Psoas muscle (tissue), 8 donors: ENCODE results near the gene ARMC7. TPM values are rescaled to one million over a fixed set of nuclear protein-coding genes. Genes with fewer than 3 reads are reported as not detected.
A peak's percentile ranks its signal among the peaks of the same experiment; 100 is the strongest.
"Not testable (repeated sequence)": the region's sequence is repeated elsewhere in the genome, so short reads cannot be mapped to it uniquely, and the experiment has no call there.

Experiments
- ATAC-seq, 4 donors: fragments of 200-7000 bp; cut with Tn5 transposase; one replicate each; pipeline ENCODE4 v1.9.1; 2020; ENCODE audit warnings: moderate library complexity in 3 of 4, mild to moderate bottlenecking in 2 of 4
- DNase-seq, 2 donors: peaks; one replicate each; pipeline ENCODE4 v3.0.0-alpha.2; 2020
- H3K27ac ChIP-seq: fragments of 200-600 bp; one replicate; pipeline ENCODE4 v1.8.0; 2022
- H3K27me3 ChIP-seq, 3 donors: fragments of 200-600 bp in 1 of 3; one replicate each; pipeline versions ENCODE4 v1.6.1 to v1.8.0; 2013 to 2022; ENCODE audit warnings: low read length in 2 of 3, mild to moderate bottlenecking in 2 of 3, moderate library complexity in 1 of 3; ENCODE audit not compliant: insufficient read depth in 3 of 3
- H3K36me3 ChIP-seq, 2 donors: fragments of 200-600 bp in 1 of 2; one replicate each; pipeline versions ENCODE4 v1.6.1 to v1.8.0; 2013 to 2022; ENCODE audit warnings: low read depth in 1 of 2, mild to moderate bottlenecking in 1 of 2, moderate library complexity in 1 of 2; ENCODE audit not compliant: insufficient read depth in 1 of 2
- H3K4me1 ChIP-seq: fragments of 200-600 bp; one replicate; pipeline ENCODE4 v1.8.0; 2022
- H3K4me3 ChIP-seq: fragments of 200-600 bp; one replicate; pipeline ENCODE4 v1.8.0; 2022; ENCODE audit warnings: mild to moderate bottlenecking
- H3K9me3 ChIP-seq: fragments of 200-600 bp; one replicate; pipeline ENCODE4 v1.8.0; 2022
- CTCF ChIP-seq: fragments of 200-600 bp; IDR thresholded peaks from one replicate; pipeline ENCODE4 v1.8.0; 2022; ENCODE audit warnings: antibody characterized with exemption
- WGBS, 3 donors: extraction: QIAGEN DNeasy Blood & Tissue Kit; methylation state at CpG; one replicate each; pipeline versions ENCODE4 v1.1.6 to v1.1.7; 2013; 5-methylcytosine and 5-hydroxymethylcytosine counted together
- intact Hi-C, 2 donors: fragments of 100-400 bp; cut with DNase I; formaldehyde crosslinking; loops; one replicate each; pipeline versions ENCODE4 v1.11.0 to v1.14.2; 2022
- polyA plus RNA-seq, 3 donors: library from polyadenylated mRNA; stranded (reverse); fragments of 200-250 nt; gene quantifications; one replicate each; pipeline ENCODE4 v1.2.3, GENCODE V29; 2013
- total RNA-seq, 4 donors: library from RNA; stranded (reverse); fragmentation: NEBNext Ultra II Directional in 2 of 4; extraction: Animal tissue kit (Norgen Biotek cat#: 25700) in 2 of 4; gene quantifications; one replicate each; pipeline versions ENCODE4 v1.2.1 to v1.2.4, GENCODE V29; 2021 to 2023
- donor health status: healthy with polysubstance abuse.
- donor health status: DM: no; HTN: no; CAD: no; lungs with moderate emphysema.
- donor health status: Bipolar disorder and iron deficiency.
- donor health status: healthy.
- donor health status: DM: yes; HTN: yes; CAD: no.
- donor health status: DM: no; HTN: no; CAD: no.
- donor health status: DM: no; HTN: no; CAD: no.
- donor health status: DM: yes; HTN: yes; CAD: no.

ARMC7 gene
- total and polyA plus RNA-seq, 7 donors: 2.7 to 7.0 (median 3.9) TPM

- Histone ChIP-seq H3K36me3 (peaks cover 0 to 20% of the 10 kb centered on the region in 2 donors), H3K27ac (peak overlapping the region; percentile 93), H3K4me1 (peaks cover 5% of the 10 kb centered on the region), H3K4me3 (peak overlapping the region; percentile 94), H3K9me3 (no peaks in the 10 kb centered on the region), H3K27me3 (no peaks in the 10 kb centered on the region)
- no peak for DNase-seq
- no peak for TF ChIP-seq CTCF
- no peak for ATAC-seq
- intact Hi-C loops: loop anchor here in 1 of 2 donors (5.0 kb wide), 1 partner anchor 52 kb away; the partner anchor contains the start of gene SUMO2
- WGBS, 3 donors: 68 to 73% (median 71%) methylated on average over 24 of the region's 24 CpGs
Measured at GRCh38 chr17:75130059-75130631, 20.4 kb downstream of the ARMC7 start.

GRCh38 chr17:75130632-75131277 is 21.0 kb downstream of the ARMC7 start:
- no peaks in the 10 kb centered on the region for H3K27me3 ChIP-seq
- peak; percentile 41 for TF ChIP-seq CTCF
- intact Hi-C loops: loop anchor here (1.0 to 5.0 kb wide), 2 partner anchors 16 to 52 kb away; partner anchors contain the start of gene SUMO2 (in 1 of the 2)
- ATAC-seq (peak; percentile 47 to 67 (median 54)), DNase-seq (peak in 1 of 2 donors; percentile 67)
- H3K27ac ChIP-seq: peak overlapping the region; percentile 93
- peak overlapping the region; percentile 94 for H3K4me3 ChIP-seq
- 15 to 21% (median 17%) methylated on average over 23 to 29 of the region's 29 CpGs for WGBS, 3 donors
- H3K4me1 ChIP-seq: peaks cover 5% of the 10 kb centered on the region
- peaks cover 0 to 24% of the 10 kb centered on the region in 2 donors for H3K36me3 ChIP-seq
- H3K9me3 ChIP-seq: no peaks in the 10 kb centered on the region

- TF ChIP-seq CTCF: peak; percentile 68
- Histone ChIP-seq H3K9me3 (no peaks in the 10 kb centered on the region), H3K36me3 (peaks cover 0 to 24% of the 10 kb centered on the region in 2 donors), H3K27ac (peak within 1 kb of the TSS; percentile 93), H3K27me3 (no peaks in the 10 kb centered on the region), H3K4me3 (peak within 1 kb of the TSS; percentile 94), H3K4me1 (peaks cover 5% of the 10 kb centered on the region)
- intact Hi-C loops: loop anchor here (1.0 to 5.0 kb wide), 2 partner anchors 17 to 51 kb away; partner anchors contain the start of gene SUMO2 (in 1 of the 2)
- peak; percentile 88 to 92 for DNase-seq
- peak; percentile 91 to 93 (median 92) for ATAC-seq
- WGBS, 3 donors: 0% methylated on average over 66 to 82 of the region's 82 CpGs
Measured at GRCh38 chr17:75131278-75132017, 21.7 kb downstream of the ARMC7 start, which contains the start of gene NT5C. NT5C (minus strand) TSS chr17:75131742; CDS start chr17:75131707, 35 bp downstream.

GRCh38 chr17:75132018-75133000 is 22.5 kb downstream of the ARMC7 start:
- not testable (repeated sequence) for DNase-seq, H3K9me3 ChIP-seq, H3K27me3 ChIP-seq, H3K4me1 ChIP-seq
- peak in 1 of 4 donors; percentile 7 for ATAC-seq
- Histone ChIP-seq H3K4me3 (peak overlapping the region; percentile 94), H3K27ac (peak overlapping the region; percentile 93), H3K36me3 (peaks cover 0 to 24% of the 10 kb centered on the region in 2 donors)
- 71 to 77% (median 75%) methylated on average over 40 of the region's 40 CpGs for whole genome bisulfite sequencing, 3 donors
- intact Hi-C loops: loop anchor here in 1 of 2 donors (5.0 kb wide), 1 partner anchor 50 kb away; the partner anchor contains the start of gene SUMO2
